Panc1 (cell line): ENCODE results near the gene GRIN2A. TPM values are rescaled to one million over a fixed set of nuclear protein-coding genes. Genes with fewer than 3 reads are reported as not detected.

ENCODE experiments used
- ATAC-seq: fragments of 200-7000 bp; cut with Tn5 transposase; 2 replicates; pipeline ENCODE4 v1.9.1; 2020; ENCODE audit warnings: mild to moderate bottlenecking, moderate library complexity
- BruUV-seq: library from RNA; stranded (reverse); fragments of 400-500 nt; replicated peaks from 2 replicates; lab custom pipeline; 2021; lab: Mats Ljungman, UMichigan
- CTCF ChIA-PET: fragments of 300-600 bp; sonication (Branson Sonifier 250); formaldehyde crosslinking; loops from one replicate; lab custom pipeline; 2022; ENCODE audit warnings: antibody characterized with exemption; lab: Charles Lee
- POLR2A ChIA-PET: fragments of 300-600 bp; sonication (Branson Sonifier 250); formaldehyde crosslinking; loops from one replicate; lab custom pipeline; 2022; ENCODE audit warnings: antibody characterized with exemption; lab: Charles Lee
- DNase-seq: peaks from one replicate; pipeline ENCODE4 v3.0.0-alpha.2; 2010; ENCODE audit warnings: low read depth, low spot score
- H3K27ac ChIP-seq: 2 replicates; pipeline ENCODE4 v1.5.1; 2011; ENCODE audit warnings: mild to moderate bottlenecking, low read length, inconsistent platforms
- H3K27me3 ChIP-seq: fragments of 200-500 bp; sonication (Bioruptor generic); 2 replicates; pipeline ENCODE4 v1.6.0; 2014; ENCODE audit warnings: low read length, inconsistent platforms; ENCODE audit not compliant: control insufficient read depth, insufficient read depth
- H3K36me3 ChIP-seq: fragments of 200-500 bp; sonication (Bioruptor generic); 2 replicates; pipeline ENCODE4 v1.5.1; 2014; ENCODE audit warnings: inconsistent platforms, mild to moderate bottlenecking, low read length, moderate library complexity; ENCODE audit not compliant: control insufficient read depth, insufficient read depth
- H3K4me1 ChIP-seq: 2 replicates; pipeline ENCODE4 v1.5.1; 2011; ENCODE audit warnings: inconsistent platforms, mild to moderate bottlenecking, low read length, moderate library complexity; ENCODE audit not compliant: control insufficient read depth, insufficient read depth
- H3K4me3 ChIP-seq, 2 experiments: 2 replicates each; pipeline ENCODE4 v1.5.1; 2011 to 2012; ENCODE audit warnings: low read depth in 2 of 2, low read length in 2 of 2, mild to moderate bottlenecking in 2 of 2, inconsistent platforms in 1 of 2, moderate library complexity in 1 of 2
- H3K9me3 ChIP-seq: fragments of 200-500 bp; sonication (Bioruptor generic); 2 replicates; pipeline ENCODE4 v1.5.1; 2014; ENCODE audit warnings: low read depth, mild to moderate bottlenecking, inconsistent platforms, low read length, moderate library complexity; ENCODE audit not compliant: control insufficient read depth, insufficient read depth
- POLR2AphosphoS5 ChIP-seq: IDR thresholded peaks from 2 replicates; pipeline ENCODE4 v1.6.1; 2012; ENCODE audit warnings: mild to moderate bottlenecking, low read depth, low read length, moderate library complexity
- REST ChIP-seq, 2 experiments: IDR thresholded peaks; 2 replicates each; pipeline ENCODE4 v1.6.1; 2011 to 2012; ENCODE audit warnings: low read depth in 2 of 2, control low read depth in 1 of 2, low read length in 1 of 2, mild to moderate bottlenecking in 1 of 2, moderate library complexity in 1 of 2; ENCODE audit not compliant: insufficient read depth in 1 of 2
- SIN3A ChIP-seq: IDR thresholded peaks from 2 replicates; pipeline ENCODE4 v1.6.1; 2012; ENCODE audit warnings: low read depth, mild to moderate bottlenecking, low read length, moderate library complexity, borderline replicate concordance; ENCODE audit not compliant: insufficient read depth
- TCF7L2 ChIP-seq: IDR thresholded peaks from 2 replicates; pipeline ENCODE4 v1.6.1; 2011; ENCODE audit warnings: mild to moderate bottlenecking, low read depth, low read length, inconsistent platforms
- in situ Hi-C: cut with HindIII; loops from 2 replicates; pipeline ENCODE4 v1.10.0; 2016; ENCODE audit warnings: low sequenced_read_pairs, low pct_unique_long_range_greater_than_20kb
- intact Hi-C: fragments of 100-400 bp; cut with micrococcal nuclease; formaldehyde crosslinking; loops from one replicate; pipeline ENCODE4 v1.10.0; 2022; ENCODE audit not compliant: unreplicated experiment
- total RNA-seq: library from RNA; stranded (reverse); gene quantifications from one replicate; pipeline ENCODE4 v1.2.1, GENCODE V29; 2021; ENCODE audit not compliant: unreplicated experiment
- TF ChIP-seq, protein P1 (sequence below): fragments of 450-650 bp; IDR thresholded peaks from 2 replicates; pipeline ENCODE4 v1.5.1; 2017; ENCODE audit warnings: mild to moderate bottlenecking

The GRIN2A gene
- total RNA-seq, 1 experiment from 2014 or later, result 12.3 TPM

DNA sequence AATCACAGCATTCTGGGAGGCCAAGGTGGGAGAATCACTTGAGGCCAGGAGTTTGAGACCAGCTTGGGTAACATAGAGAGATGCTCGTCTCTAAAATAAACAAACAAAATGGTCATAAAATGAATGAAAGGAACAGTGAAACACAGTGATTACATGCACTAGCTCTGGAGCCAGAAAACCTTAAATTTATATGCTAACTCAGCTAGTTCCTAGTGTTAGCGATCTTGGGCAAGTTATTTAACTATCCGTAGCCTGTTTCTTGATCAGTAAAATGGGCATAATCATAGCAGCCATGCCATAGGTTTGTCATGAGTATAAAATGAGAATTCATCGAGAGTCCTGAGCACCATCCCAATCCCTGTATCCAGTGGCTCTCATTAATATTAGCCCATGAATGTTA is 271.0 kb downstream of the GRIN2A start:
- ATAC-seq (no peak), DNase-seq (no peak)
- Histone ChIP-seq H3K36me3 (no peaks in the 10 kb centered on the region), H3K4me1 (no peaks in the 10 kb centered on the region), H3K4me3 (no peak overlapping the region), H3K27me3 (no peaks in the 10 kb centered on the region), H3K9me3 (no peaks in the 10 kb centered on the region), H3K27ac (no peak overlapping the region)
- intact Hi-C loops, result no loop called here
- CTCF ChIA-PET, result no interaction called here
- in situ Hi-C loops, result no loop called here
- TF ChIP-seq REST (IDR thresholded peaks at IDR 0.05; ENCODE audit: insufficient read depth in 1 of 2, low read depth in 2 of 2, low read length in 1 of 2) (no peak), TCF7L2 (no peak), POLR2AphosphoS5 (no peak), SIN3A (no peak)
- TF ChIP-seq, protein P1, sequence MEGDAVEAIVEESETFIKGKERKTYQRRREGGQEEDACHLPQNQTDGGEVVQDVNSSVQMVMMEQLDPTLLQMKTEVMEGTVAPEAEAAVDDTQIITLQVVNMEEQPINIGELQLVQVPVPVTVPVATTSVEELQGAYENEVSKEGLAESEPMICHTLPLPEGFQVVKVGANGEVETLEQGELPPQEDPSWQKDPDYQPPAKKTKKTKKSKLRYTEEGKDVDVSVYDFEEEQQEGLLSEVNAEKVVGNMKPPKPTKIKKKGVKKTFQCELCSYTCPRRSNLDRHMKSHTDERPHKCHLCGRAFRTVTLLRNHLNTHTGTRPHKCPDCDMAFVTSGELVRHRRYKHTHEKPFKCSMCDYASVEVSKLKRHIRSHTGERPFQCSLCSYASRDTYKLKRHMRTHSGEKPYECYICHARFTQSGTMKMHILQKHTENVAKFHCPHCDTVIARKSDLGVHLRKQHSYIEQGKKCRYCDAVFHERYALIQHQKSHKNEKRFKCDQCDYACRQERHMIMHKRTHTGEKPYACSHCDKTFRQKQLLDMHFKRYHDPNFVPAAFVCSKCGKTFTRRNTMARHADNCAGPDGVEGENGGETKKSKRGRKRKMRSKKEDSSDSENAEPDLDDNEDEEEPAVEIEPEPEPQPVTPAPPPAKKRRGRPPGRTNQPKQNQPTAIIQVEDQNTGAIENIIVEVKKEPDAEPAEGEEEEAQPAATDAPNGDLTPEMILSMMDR, result no peak
- POLR2A ChIA-PET, result no interaction called here
- no TSS peak for BruUV-seq

DNA sequence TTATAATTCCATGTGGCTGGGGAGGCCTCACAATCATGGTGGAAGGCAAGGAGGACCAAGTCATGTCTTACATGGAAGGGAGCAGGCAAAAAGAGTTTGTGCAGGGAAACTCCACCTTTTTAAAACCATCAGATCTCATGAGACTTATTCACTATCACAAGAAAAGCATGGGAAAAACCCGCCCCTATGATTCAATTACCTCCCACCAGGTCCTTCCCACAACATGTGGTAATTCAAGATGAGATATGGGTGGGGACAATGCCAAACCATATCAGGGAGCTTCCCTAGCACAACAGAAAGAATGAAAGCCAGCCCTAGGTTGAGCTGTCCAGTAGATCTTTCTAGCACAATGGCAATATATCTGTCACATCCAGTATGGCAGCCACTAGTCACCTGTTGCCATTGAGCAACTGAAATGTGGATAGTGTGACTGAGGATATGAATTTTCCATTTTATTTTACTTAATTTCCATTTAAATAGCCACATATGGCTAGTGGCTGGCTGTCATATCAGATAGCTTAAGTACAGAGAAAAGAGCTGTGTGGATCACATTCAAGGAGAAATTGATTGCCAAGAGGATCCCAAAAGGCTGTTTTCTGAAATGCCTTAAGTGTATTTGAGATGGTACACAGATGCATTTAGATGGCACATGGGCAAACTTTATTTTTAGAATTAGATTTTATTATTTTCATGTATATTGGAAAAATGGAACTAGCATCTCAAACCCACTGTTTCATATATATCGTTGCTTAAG is 273.0 kb downstream of the GRIN2A start:
- H3K27me3 ChIP-seq, result no peaks in the 10 kb centered on the region
- CTCF ChIA-PET, result no interaction called here
- H3K4me1 ChIP-seq, result no peaks in the 10 kb centered on the region
- BruUV-seq, result no TSS peak
- ATAC-seq, result no peak
- H3K9me3 ChIP-seq, result no peaks in the 10 kb centered on the region
- in situ Hi-C loops, result no loop called here
- H3K27ac ChIP-seq, result no peak overlapping the region
- TF ChIP-seq, protein P1, result no peak
- no peak for TF ChIP-seq SIN3A
- no peak for TF ChIP-seq TCF7L2
- TF ChIP-seq POLR2AphosphoS5, result no peak
- no peak for TF ChIP-seq REST (IDR thresholded peaks at IDR 0.05; ENCODE audit: insufficient read depth in 1 of 2, low read depth in 2 of 2, low read length in 1 of 2)
- DNase-seq, result no peak
- H3K36me3 ChIP-seq, result no peaks in the 10 kb centered on the region
- POLR2A ChIA-PET, result no interaction called here
- intact Hi-C loops, result no loop called here
- no peak overlapping the region for H3K4me3 ChIP-seq
